Measurements from ENCODE around the gene CDH15. TPM values are rescaled to one million over a fixed set of nuclear protein-coding genes. Genes with fewer than 3 reads are reported as not detected.

The CDH15 gene
- total and polyA plus RNA-seq, 2 of the 13 experiments (the other 11 are each of a cell fraction or from before 2014, with no cell fraction given) = 0.74 to 2.2 TPM

DNA sequence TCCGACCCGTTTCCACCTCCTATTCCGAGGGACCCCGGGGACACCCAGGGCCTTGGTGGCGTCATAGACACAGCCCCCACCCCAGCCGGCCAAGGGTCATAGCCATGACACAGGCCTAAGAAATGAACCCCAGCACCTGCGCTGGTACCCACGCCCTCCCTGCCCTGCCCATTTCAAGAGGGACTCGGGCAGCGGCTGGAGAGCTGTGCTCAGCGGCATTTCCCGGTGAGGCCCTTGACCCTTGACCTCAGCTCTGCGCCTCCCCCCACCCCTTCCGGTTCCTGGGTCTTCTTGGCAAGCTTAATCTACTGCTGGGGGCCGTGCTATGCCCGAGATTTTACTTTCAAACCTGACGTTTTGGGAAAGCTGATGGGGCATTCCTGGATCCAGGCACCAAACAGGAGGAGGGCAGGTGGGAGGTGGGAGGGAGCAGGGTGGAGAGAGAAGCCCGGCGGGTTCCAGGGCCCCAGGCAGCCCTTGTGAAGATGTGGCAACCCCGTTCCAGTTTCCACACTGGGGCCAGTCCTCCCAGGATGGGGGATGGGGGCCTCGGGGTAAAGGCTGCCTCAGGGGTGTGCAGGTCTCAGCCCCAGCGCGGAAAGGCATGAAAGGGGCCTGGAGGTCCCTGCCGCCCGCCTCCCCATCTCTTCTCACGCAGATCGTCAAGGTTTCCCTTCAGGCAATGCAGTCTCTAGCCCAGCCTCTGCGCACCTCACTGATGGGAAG is 28.7 kb downstream of the CDH15 start, which contains the start of gene SLC22A31 (continued):
- TF ChIP-seq NCOA5 (CRISPR knock-in tag; IDR thresholded peaks at IDR 0.05) = no peak
- TF ChIP-seq SMAD1 (CRISPR knock-in tag; IDR thresholded peaks at IDR 0.05; ENCODE audit: borderline replicate concordance, low read depth) = no peak
- no peak for TF ChIP-seq TBL1XR1 (IDR thresholded peaks at IDR 0.05; ENCODE audit: borderline replicate concordance, low read length, partially characterized antibody)
- 0 out of 2 replicates have a peak, but pooled peaks have one; percentile 89 for TF ChIP-seq ZNF569 (CRISPR knock-in tag; IDR thresholded peaks at IDR 0.05; ENCODE audit: borderline replicate concordance)
- no peak for TF ChIP-seq ZNF264 (CRISPR knock-in tag; IDR thresholded peaks at IDR 0.05)
- TF ChIP-seq TAF1 (CRISPR knock-in tag; IDR thresholded peaks at IDR 0.05) = no peak; the same call in 1 of the 2 replicates
- TF ChIP-seq ZBTB21 (CRISPR knock-in tag; IDR thresholded peaks at IDR 0.05) = peak; percentile 65; the same call in 1 of the 2 replicates
- TF ChIP-seq NCOA1 (CRISPR knock-in tag; IDR thresholded peaks at IDR 0.05) = 0 out of 2 replicates have a peak, but pooled peaks have one; percentile 33
- TF ChIP-seq REPIN1 (CRISPR knock-in tag; IDR thresholded peaks at IDR 0.05; ENCODE audit: borderline replicate concordance, low read depth) = peak; percentile 58; the same call in 1 of the 2 replicates
- TF ChIP-seq, protein P1, sequence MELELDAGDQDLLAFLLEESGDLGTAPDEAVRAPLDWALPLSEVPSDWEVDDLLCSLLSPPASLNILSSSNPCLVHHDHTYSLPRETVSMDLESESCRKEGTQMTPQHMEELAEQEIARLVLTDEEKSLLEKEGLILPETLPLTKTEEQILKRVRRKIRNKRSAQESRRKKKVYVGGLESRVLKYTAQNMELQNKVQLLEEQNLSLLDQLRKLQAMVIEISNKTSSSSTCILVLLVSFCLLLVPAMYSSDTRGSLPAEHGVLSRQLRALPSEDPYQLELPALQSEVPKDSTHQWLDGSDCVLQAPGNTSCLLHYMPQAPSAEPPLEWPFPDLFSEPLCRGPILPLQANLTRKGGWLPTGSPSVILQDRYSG (CRISPR knock-in tag; IDR thresholded peaks at IDR 0.05) = peak; percentile 20; the same call in 1 of the 2 replicates
- no peak for TF ChIP-seq KAT7 (CRISPR knock-in tag; IDR thresholded peaks at IDR 0.05; ENCODE audit: borderline replicate concordance)
- TF ChIP-seq HOXA7 (CRISPR knock-in tag; IDR thresholded peaks at IDR 0.05) = no peak
- no peak for TF ChIP-seq RFX5 (IDR thresholded peaks at IDR 0.05; ENCODE audit: low read depth, low read length)
- no peak for TF ChIP-seq ZNF468 (CRISPR knock-in tag; IDR thresholded peaks at IDR 0.05)
- TF ChIP-seq, protein P2, sequence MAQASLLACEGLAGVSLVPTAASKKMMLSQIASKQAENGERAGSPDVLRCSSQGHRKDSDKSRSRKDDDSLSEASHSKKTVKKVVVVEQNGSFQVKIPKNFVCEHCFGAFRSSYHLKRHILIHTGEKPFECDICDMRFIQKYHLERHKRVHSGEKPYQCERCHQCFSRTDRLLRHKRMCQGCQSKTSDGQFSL (CRISPR knock-in tag; IDR thresholded peaks at IDR 0.05) = peak; percentile 19; the same call in 1 of the 2 replicates
- TF ChIP-seq, protein P3, sequence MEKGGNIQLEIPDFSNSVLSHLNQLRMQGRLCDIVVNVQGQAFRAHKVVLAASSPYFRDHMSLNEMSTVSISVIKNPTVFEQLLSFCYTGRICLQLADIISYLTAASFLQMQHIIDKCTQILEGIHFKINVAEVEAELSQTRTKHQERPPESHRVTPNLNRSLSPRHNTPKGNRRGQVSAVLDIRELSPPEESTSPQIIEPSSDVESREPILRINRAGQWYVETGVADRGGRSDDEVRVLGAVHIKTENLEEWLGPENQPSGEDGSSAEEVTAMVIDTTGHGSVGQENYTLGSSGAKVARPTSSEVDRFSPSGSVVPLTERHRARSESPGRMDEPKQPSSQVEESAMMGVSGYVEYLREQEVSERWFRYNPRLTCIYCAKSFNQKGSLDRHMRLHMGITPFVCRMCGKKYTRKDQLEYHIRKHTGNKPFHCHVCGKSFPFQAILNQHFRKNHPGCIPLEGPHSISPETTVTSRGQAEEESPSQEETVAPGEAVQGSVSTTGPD (CRISPR knock-in tag; IDR thresholded peaks at IDR 0.05) = no peak
- TF ChIP-seq NFYB (CRISPR knock-in tag; IDR thresholded peaks at IDR 0.05) = no peak
- peak; percentile 31 for TF ChIP-seq MED8 (CRISPR knock-in tag; IDR thresholded peaks at IDR 0.05; ENCODE audit: insufficient replicate concordance)
- TF ChIP-seq SALL2 (CRISPR knock-in tag; IDR thresholded peaks at IDR 0.05) = peak; percentile 56; the same call in 1 of the 2 replicates
- no peak for TF ChIP-seq SETDB1 (CRISPR knock-in tag; IDR thresholded peaks at IDR 0.05; ENCODE audit: borderline replicate concordance)
- peak; percentile 4; the same call in 1 of the 2 replicates for TF ChIP-seq SOX13 (IDR thresholded peaks at IDR 0.05)
- TF ChIP-seq SOX13 (CRISPR knock-in tag; conservative IDR thresholded peaks at IDR 0.05 in 1 of 2, IDR thresholded peaks at IDR 0.05 in 1 of 2) = peak in 1 of 2 experiments; percentile 51; a peak in 2 of 4 replicates
- TF ChIP-seq ARNT (IDR thresholded peaks at IDR 0.05) = no peak
- TF ChIP-seq FOXJ3 (CRISPR knock-in tag; IDR thresholded peaks at IDR 0.05; ENCODE audit: borderline replicate concordance) = no peak
- TF ChIP-seq ZNF251 (CRISPR knock-in tag; IDR thresholded peaks at IDR 0.05) = no peak
- TF ChIP-seq MBNL3 (CRISPR knock-in tag; conservative IDR thresholded peaks at IDR 0.05) = no peak
- peak; percentile 23 for TF ChIP-seq RBM39 (IDR thresholded peaks at IDR 0.05; ENCODE audit: low read depth, low read length, poor library complexity, severe bottlenecking)
- TF ChIP-seq, protein P4, sequence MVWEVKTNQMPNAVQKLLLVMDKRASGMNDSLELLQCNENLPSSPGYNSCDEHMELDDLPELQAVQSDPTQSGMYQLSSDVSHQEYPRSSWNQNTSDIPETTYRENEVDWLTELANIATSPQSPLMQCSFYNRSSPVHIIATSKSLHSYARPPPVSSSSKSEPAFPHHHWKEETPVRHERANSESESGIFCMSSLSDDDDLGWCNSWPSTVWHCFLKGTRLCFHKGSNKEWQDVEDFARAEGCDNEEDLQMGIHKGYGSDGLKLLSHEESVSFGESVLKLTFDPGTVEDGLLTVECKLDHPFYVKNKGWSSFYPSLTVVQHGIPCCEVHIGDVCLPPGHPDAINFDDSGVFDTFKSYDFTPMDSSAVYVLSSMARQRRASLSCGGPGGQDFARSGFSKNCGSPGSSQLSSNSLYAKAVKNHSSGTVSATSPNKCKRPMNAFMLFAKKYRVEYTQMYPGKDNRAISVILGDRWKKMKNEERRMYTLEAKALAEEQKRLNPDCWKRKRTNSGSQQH (CRISPR knock-in tag; IDR thresholded peaks at IDR 0.05; ENCODE audit: low read depth) = no peak
